ENCODE measurements around the gene HSDL2. TPM values are rescaled to one million over a fixed set of nuclear protein-coding genes. Genes with fewer than 3 reads are reported as not detected.
"Not testable (repeated sequence)": the region's sequence is repeated elsewhere in the genome, so short reads cannot be mapped to it uniquely, and the experiment has no call there.

HSDL2 gene
- total RNA-seq, 4 donors from 2014 or later = 43.0 to 66.5 (median 60.9) TPM

DNA sequence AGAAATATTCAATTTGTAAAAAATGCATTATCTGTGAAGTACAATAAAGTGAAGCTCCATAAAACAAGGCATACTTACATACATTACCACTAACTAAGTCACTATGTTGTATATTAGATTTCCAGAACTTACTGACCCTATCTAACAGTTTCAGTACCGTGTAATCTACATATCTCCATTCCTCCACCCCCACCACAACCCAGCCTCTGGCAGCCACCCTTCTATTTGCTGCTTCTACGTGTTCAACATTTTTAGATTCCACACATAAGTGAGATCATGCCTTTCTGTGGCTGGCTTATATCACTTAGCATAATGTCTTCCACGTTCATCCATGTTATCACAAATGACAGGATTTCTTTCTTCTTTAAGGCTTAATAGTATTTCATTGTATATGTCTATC lies 15.1 kb upstream of the HSDL2 start:
- WGBS, 2 donors (ENCODE audit: low coverage in 1 of 2) = 74 to 89% methylated on average over 3 of the region's 3 CpGs
- H3K4me3 ChIP-seq = no peak overlapping the region
- H3K4me1 ChIP-seq = peaks cover 0 to 4% (median 0%) of the 10 kb centered on the region in 3 donors
- H3K9me3 ChIP-seq = peaks cover 0 to 6% (median 0%) of the 10 kb centered on the region in 3 donors
- H3K27ac ChIP-seq = no peak overlapping the region
- ATAC-seq = no peak
- H3K27me3 ChIP-seq = no peaks in the 10 kb centered on the region
- TF ChIP-seq POLR2AphosphoS5 (IDR thresholded peaks at IDR 0.05) (no peak), EP300 (IDR thresholded peaks at IDR 0.05) (no peak), CTCF (IDR thresholded peaks at IDR 0.05) (no peak), POLR2A (IDR thresholded peaks at IDR 0.05) (no peak)
- H3K36me3 ChIP-seq = no peaks in the 10 kb centered on the region

GRCh38 chr9:112365257-112365656 lies 14.7 kb upstream of the HSDL2 start:
- WGBS, 2 donors (ENCODE audit: low coverage in 1 of 2) = 95 to 100% methylated on average over 1 to 3 of the region's 3 CpGs
- H3K27ac ChIP-seq, H3K27me3 ChIP-seq, H3K4me1 ChIP-seq, ATAC-seq, H3K9me3 ChIP-seq, H3K4me3 ChIP-seq, H3K36me3 ChIP-seq: not testable (repeated sequence)

DNA sequence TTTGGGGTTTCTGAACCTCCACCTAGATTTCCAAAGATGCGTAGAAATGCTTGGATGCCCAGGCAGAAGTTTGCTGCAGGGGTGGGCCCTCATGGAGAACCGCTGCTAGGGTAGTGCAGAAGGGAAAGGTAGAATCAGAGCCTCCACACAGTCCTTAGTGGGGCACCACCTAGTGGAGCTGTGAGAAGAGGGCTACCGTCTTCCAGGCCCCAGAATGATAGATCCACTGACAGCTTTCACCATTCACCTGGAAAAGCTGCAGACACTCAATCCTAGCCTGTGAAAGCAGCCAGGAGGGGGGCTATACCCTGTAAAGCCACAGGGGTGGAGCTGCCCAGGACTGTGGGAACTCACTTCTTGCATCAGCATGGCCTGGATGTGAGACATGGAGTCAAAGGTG lies 13.3 kb upstream of the HSDL2 start:
- no peak for TF ChIP-seq POLR2AphosphoS5 (IDR thresholded peaks at IDR 0.05)
- TF ChIP-seq EP300 (IDR thresholded peaks at IDR 0.05) = no peak
- TF ChIP-seq CTCF (IDR thresholded peaks at IDR 0.05) = no peak
- TF ChIP-seq POLR2A (IDR thresholded peaks at IDR 0.05) = no peak
- H3K27ac ChIP-seq = no peak overlapping the region
- H3K4me1 ChIP-seq = peaks cover 0 to 3% (median 0%) of the 10 kb centered on the region in 3 donors
- H3K4me3 ChIP-seq = no peak overlapping the region
- H3K27me3 ChIP-seq = no peaks in the 10 kb centered on the region
- 92% methylated on average over 2 of the region's 3 CpGs; no CpG with 5 or more reads in 1 of the 2 donors for WGBS, 2 donors (ENCODE audit: low coverage in 1 of 2)
- peaks cover 0 to 6% (median 0%) of the 10 kb centered on the region in 3 donors for H3K9me3 ChIP-seq
- no peaks in the 10 kb centered on the region for H3K36me3 ChIP-seq
- no peak for ATAC-seq

DNA sequence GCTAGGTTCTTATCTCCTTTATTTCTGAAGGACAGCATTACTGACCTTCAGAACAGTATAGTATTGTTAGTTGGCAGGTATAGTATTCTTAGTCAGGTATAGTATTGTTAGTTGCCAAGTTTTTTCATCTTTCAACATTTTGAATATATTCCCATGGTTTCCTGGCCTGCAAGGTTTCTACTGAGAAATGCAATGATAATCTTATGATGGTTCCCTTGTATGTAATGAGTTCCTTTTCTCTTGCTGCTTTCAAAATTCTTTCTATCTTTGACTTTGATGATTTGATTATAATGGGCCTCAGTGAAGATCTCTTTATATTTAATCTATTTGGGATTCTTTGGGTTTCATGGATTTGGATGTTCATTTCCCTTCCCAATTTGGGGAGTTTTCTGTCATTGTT lies 12.4 kb upstream of the HSDL2 start:
- no peak overlapping the region for H3K4me3 ChIP-seq
- H3K27me3 ChIP-seq = no peaks in the 10 kb centered on the region
- H3K4me1 ChIP-seq = no peaks in the 10 kb centered on the region
- no peak overlapping the region for H3K27ac ChIP-seq
- H3K36me3 ChIP-seq = no peaks in the 10 kb centered on the region
- TF ChIP-seq POLR2A (IDR thresholded peaks at IDR 0.05) (no peak), CTCF (IDR thresholded peaks at IDR 0.05) (no peak), POLR2AphosphoS5 (IDR thresholded peaks at IDR 0.05) (no peak), EP300 (IDR thresholded peaks at IDR 0.05) (no peak)
- ATAC-seq = no peak
- peaks cover 0 to 6% (median 0%) of the 10 kb centered on the region in 3 donors for H3K9me3 ChIP-seq

DNA sequence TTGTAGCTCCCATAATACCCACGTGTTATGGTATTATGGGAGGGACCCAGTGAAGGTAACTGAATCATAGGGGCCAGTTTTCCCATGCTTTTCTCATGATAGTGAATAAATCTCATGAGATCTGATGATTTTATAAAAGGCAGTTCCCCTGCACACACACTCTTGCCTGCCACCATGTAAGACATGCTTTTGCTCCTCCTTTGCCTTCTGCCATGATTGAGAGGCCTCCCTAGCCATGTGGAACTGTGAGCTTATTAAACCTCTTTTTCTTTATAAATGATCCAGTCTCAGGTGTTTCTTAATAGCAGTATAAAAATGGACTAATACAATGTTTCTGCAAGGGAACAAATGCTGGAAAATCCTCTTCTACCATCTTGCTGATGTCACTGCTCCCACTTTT lies 10.1 kb upstream of the HSDL2 start:
- no peaks in the 10 kb centered on the region for H3K27me3 ChIP-seq
- no peak for TF ChIP-seq POLR2A (IDR thresholded peaks at IDR 0.05)
- ATAC-seq = no peak
- H3K4me3 ChIP-seq = no peak overlapping the region
- 75% methylated on average over 1 of the region's 1 CpG; no CpG with 5 or more reads in 1 of the 2 donors for WGBS, 2 donors (ENCODE audit: low coverage in 1 of 2)
- no peaks in the 10 kb centered on the region for H3K4me1 ChIP-seq
- H3K36me3 ChIP-seq = no peaks in the 10 kb centered on the region
- H3K27ac ChIP-seq = no peak overlapping the region
- H3K9me3 ChIP-seq = peaks cover 0 to 6% (median 0%) of the 10 kb centered on the region in 3 donors

- ATAC-seq = no peak
- 90 to 91% methylated on average over 1 of the region's 1 CpG for WGBS, 2 donors (ENCODE audit: low coverage in 1 of 2)
Measured at GRCh38 chr9:112371060-112371459, 8.8 kb upstream of the HSDL2 start.

GRCh38 chr9:112373666-112374065 lies 6.2 kb upstream of the HSDL2 start:
- not testable (repeated sequence) for H3K36me3 ChIP-seq, H3K27me3 ChIP-seq, H3K27ac ChIP-seq, H3K9me3 ChIP-seq, ATAC-seq, H3K4me3 ChIP-seq
- WGBS, 2 donors (ENCODE audit: low coverage in 1 of 2) = 78 to 89% methylated on average over 2 of the region's 2 CpGs
- peaks cover 0 to 18% (median 3%) of the 10 kb centered on the region in 3 donors for H3K4me1 ChIP-seq

More at GRCh38 chr9:112371060-112371459, 8.8 kb upstream of the HSDL2 start:
- peaks cover 0 to 6% (median 0%) of the 10 kb centered on the region in 3 donors for H3K9me3 ChIP-seq
- H3K4me1 ChIP-seq = no peaks in the 10 kb centered on the region
- no peak overlapping the region for H3K4me3 ChIP-seq
- H3K27me3 ChIP-seq = no peaks in the 10 kb centered on the region
- H3K36me3 ChIP-seq = no peaks in the 10 kb centered on the region
- no peak overlapping the region for H3K27ac ChIP-seq
- TF ChIP-seq CTCF (IDR thresholded peaks at IDR 0.05) = no peak

GRCh38 chr9:112374232-112374631 lies 5.7 kb upstream of the HSDL2 start:
- not testable (repeated sequence) for H3K27ac ChIP-seq, H3K9me3 ChIP-seq, H3K36me3 ChIP-seq, H3K4me3 ChIP-seq, ATAC-seq, H3K27me3 ChIP-seq
- H3K4me1 ChIP-seq = peaks cover 0 to 21% (median 3%) of the 10 kb centered on the region in 3 donors
- no CpG with 5 or more reads among the region's 2 CpGs for WGBS, 2 donors (ENCODE audit: low coverage in 1 of 2)

Measured in gastroesophageal sphincter (tissue), 4 donors.